Activated naive CD8-positive, alpha-beta T cell treated with anti-CD3 and anti-CD28 coated beads, Interleukin-2, amount 10 ng/mL, durations not matched to agents 7 days and 5 days (primary cell): Measurements from ENCODE around the gene TSPAN5. TPM values are rescaled to one million over a fixed set of nuclear protein-coding genes. Genes with fewer than 3 reads are reported as not detected.
A peak's percentile ranks its signal among the peaks of the same experiment; 100 is the strongest.

Source experiments
- ATAC-seq: fragments of 150-1000 bp; cut with Tn5 transposase; one replicate; pipeline ENCODE4 v1.10.0; 2021; ENCODE audit warnings: low read depth, moderate library complexity
- POLR2A ChIA-PET: fragments of 350-600 bp; sonication (Branson Sonifier 250); formaldehyde crosslinking; loops from one replicate; lab custom pipeline; 2021; ENCODE audit warnings: antibody characterized with exemption; lab: Charles Lee
- DNase-seq: peaks from one replicate; pipeline ENCODE4 v3.0.0; 2021
- H3K27ac Mint-ChIP-seq: one replicate; pipeline ENCODE4 v1.8.0; 2022; ENCODE audit warnings: mild to moderate bottlenecking, mixed read lengths
- H3K27me3 Mint-ChIP-seq: one replicate; pipeline ENCODE4 v1.8.0; 2022; ENCODE audit warnings: mild to moderate bottlenecking, moderate library complexity, mixed read lengths
- H3K36me3 Mint-ChIP-seq: one replicate; pipeline ENCODE4 v1.8.0; 2021; ENCODE audit warnings: mild to moderate bottlenecking, mixed read lengths
- H3K4me1 Mint-ChIP-seq: one replicate; pipeline ENCODE4 v1.8.0; 2021; ENCODE audit warnings: mixed read lengths
- H3K4me3 Mint-ChIP-seq: one replicate; pipeline ENCODE4 v1.8.0; 2022; ENCODE audit warnings: mild to moderate bottlenecking, moderate library complexity, mixed read lengths
- H3K9me3 Mint-ChIP-seq: one replicate; pipeline ENCODE4 v1.8.0; 2021; ENCODE audit warnings: mixed read lengths
- total RNA-seq, 2 experiments: library from RNA; stranded (reverse); gene quantifications; one replicate each; pipeline ENCODE4 v1.2.3, GENCODE V29; 2021

Gene TSPAN5
- total RNA-seq, 2 experiments from 2014 or later = 19.8 to 21.4 TPM

GRCh38 chr4:98527534-98528269, 130.7 kb downstream of the TSPAN5 start:
- Mint-ChIP-seq H3K4me1 (peaks cover 8% of the 10 kb centered on the region), H3K4me3 (no peak overlapping the region), H3K27ac (no peak overlapping the region), H3K9me3 (no peaks in the 10 kb centered on the region), H3K36me3 (peaks cover 8% of the 10 kb centered on the region), H3K27me3 (no peaks in the 10 kb centered on the region)
- DNase-seq (no peak), ATAC-seq (no peak)
- POLR2A ChIA-PET = interaction anchor here (0.5 kb wide), 2 partner anchors 24 to 345 kb away, joined by 3 to 6 read pairs; no protein-coding TSS in a partner anchor

- H3K36me3 Mint-ChIP-seq = peaks cover 8% of the 10 kb centered on the region
- DNase-seq = no peak
- POLR2A ChIA-PET = no interaction called here
- no peak overlapping the region for H3K27ac Mint-ChIP-seq
- H3K27me3 Mint-ChIP-seq = no peaks in the 10 kb centered on the region
- no peak for ATAC-seq
- peaks cover 25% of the 10 kb centered on the region for H3K4me1 Mint-ChIP-seq
- H3K4me3 Mint-ChIP-seq = no peak overlapping the region
- no peaks in the 10 kb centered on the region for H3K9me3 Mint-ChIP-seq
These were observed 134.2 kb downstream of the TSPAN5 start for GRCh38 chr4:98524230-98524629.

GRCh38 chr4:98522636-98523395, 135.6 kb downstream of the TSPAN5 start:
- POLR2A ChIA-PET = no interaction called here
- DNase-seq (no peak), ATAC-seq (no peak)
- H3K4me1 Mint-ChIP-seq = peaks cover 28% of the 10 kb centered on the region
- no peaks in the 10 kb centered on the region for H3K9me3 Mint-ChIP-seq
- H3K27ac Mint-ChIP-seq = no peak overlapping the region
- H3K4me3 Mint-ChIP-seq = no peak overlapping the region
- no peaks in the 10 kb centered on the region for H3K27me3 Mint-ChIP-seq
- peaks cover 8% of the 10 kb centered on the region for H3K36me3 Mint-ChIP-seq

GRCh38 chr4:98522062-98522461, 136.3 kb downstream of the TSPAN5 start:
- DNase-seq (no peak), ATAC-seq (no peak)
- H3K9me3 Mint-ChIP-seq = no peaks in the 10 kb centered on the region
- no peaks in the 10 kb centered on the region for H3K27me3 Mint-ChIP-seq
- H3K36me3 Mint-ChIP-seq = peaks cover 11% of the 10 kb centered on the region
- H3K4me3 Mint-ChIP-seq = no peak overlapping the region
- POLR2A ChIA-PET = no interaction called here
- H3K27ac Mint-ChIP-seq = no peak overlapping the region
- H3K4me1 Mint-ChIP-seq = peaks cover 28% of the 10 kb centered on the region

- Mint-ChIP-seq H3K9me3 (peaks cover 1% of the 10 kb centered on the region), H3K4me1 (peaks cover 28% of the 10 kb centered on the region), H3K36me3 (peaks cover 15% of the 10 kb centered on the region), H3K27me3 (no peaks in the 10 kb centered on the region), H3K4me3 (no peak overlapping the region), H3K27ac (no peak overlapping the region)
- no peak for ATAC-seq
- POLR2A ChIA-PET = no interaction called here
- DNase-seq = no peak
These were observed 136.9 kb downstream of the TSPAN5 start for GRCh38 chr4:98521486-98521885.

GRCh38 chr4:98519268-98519977, 139.0 kb downstream of the TSPAN5 start:
- Mint-ChIP-seq H3K27ac (no peak overlapping the region), H3K36me3 (peaks cover 17% of the 10 kb centered on the region), H3K4me3 (no peak overlapping the region), H3K9me3 (peaks cover 3% of the 10 kb centered on the region), H3K27me3 (no peaks in the 10 kb centered on the region), H3K4me1 (peaks cover 39% of the 10 kb centered on the region)
- ATAC-seq (no peak), DNase-seq (no peak)
- POLR2A ChIA-PET = no interaction called here

- H3K4me1 Mint-ChIP-seq = peaks cover 38% of the 10 kb centered on the region
- no peak for DNase-seq
- no peak for ATAC-seq
- peaks cover 3% of the 10 kb centered on the region for H3K9me3 Mint-ChIP-seq
- no peak overlapping the region for H3K4me3 Mint-ChIP-seq
- H3K27ac Mint-ChIP-seq = no peak overlapping the region
- H3K27me3 Mint-ChIP-seq = no peaks in the 10 kb centered on the region
- POLR2A ChIA-PET = no interaction called here
- H3K36me3 Mint-ChIP-seq = peaks cover 17% of the 10 kb centered on the region
These were observed 139.7 kb downstream of the TSPAN5 start for GRCh38 chr4:98518559-98519267.

- Mint-ChIP-seq H3K36me3 (peaks cover 17% of the 10 kb centered on the region), H3K4me1 (peaks cover 34% of the 10 kb centered on the region), H3K4me3 (no peak overlapping the region), H3K9me3 (peaks cover 3% of the 10 kb centered on the region), H3K27ac (no peak overlapping the region), H3K27me3 (no peaks in the 10 kb centered on the region)
- POLR2A ChIA-PET = no interaction called here
- DNase-seq (no peak), ATAC-seq (no peak)
These were observed 141.0 kb downstream of the TSPAN5 start for GRCh38 chr4:98517218-98518021.

GRCh38 chr4:98516441-98517217, 141.8 kb downstream of the TSPAN5 start:
- no peak for DNase-seq
- ATAC-seq = no peak
- POLR2A ChIA-PET = no interaction called here
- Mint-ChIP-seq H3K27ac (no peak overlapping the region), H3K4me3 (no peak overlapping the region), H3K27me3 (no peaks in the 10 kb centered on the region), H3K4me1 (peaks cover 27% of the 10 kb centered on the region), H3K36me3 (peaks cover 16% of the 10 kb centered on the region), H3K9me3 (peaks cover 3% of the 10 kb centered on the region)

- peaks cover 3% of the 10 kb centered on the region for H3K9me3 Mint-ChIP-seq
- H3K36me3 Mint-ChIP-seq = peaks cover 16% of the 10 kb centered on the region
- H3K4me3 Mint-ChIP-seq = no peak overlapping the region
- H3K27me3 Mint-ChIP-seq = no peaks in the 10 kb centered on the region
- POLR2A ChIA-PET = no interaction called here
- DNase-seq (no peak), ATAC-seq (no peak)
- no peak overlapping the region for H3K27ac Mint-ChIP-seq
- peaks cover 30% of the 10 kb centered on the region for H3K4me1 Mint-ChIP-seq
These were observed 142.4 kb downstream of the TSPAN5 start for GRCh38 chr4:98516042-98516440.

GRCh38 chr4:98515470-98515809, 143.0 kb downstream of the TSPAN5 start:
- peak overlapping the region; percentile 36 for H3K27ac Mint-ChIP-seq
- H3K4me1 Mint-ChIP-seq = peaks cover 35% of the 10 kb centered on the region
- H3K4me3 Mint-ChIP-seq = no peak overlapping the region
- peaks cover 16% of the 10 kb centered on the region for H3K36me3 Mint-ChIP-seq
- no peaks in the 10 kb centered on the region for H3K27me3 Mint-ChIP-seq
- peak; percentile 13 for ATAC-seq
- POLR2A ChIA-PET = no interaction called here
- peaks cover 3% of the 10 kb centered on the region for H3K9me3 Mint-ChIP-seq
- DNase-seq = no peak
